ENCODE results near the gene NHSL2. TPM values are rescaled to one million over a fixed set of nuclear protein-coding genes. Genes with fewer than 3 reads are reported as not detected.

NHSL2 gene
- total RNA-seq, 4 donors from 2014 or later = 10.4 to 35.8 (median 13.9) TPM

GRCh38 chrX:72021975-72022374, 111.3 kb downstream of the NHSL2 start:
- H3K27me3 ChIP-seq = no peaks in the 10 kb centered on the region
- peak overlapping the region in 2 of 4 donors; percentile 25 to 74 for H3K27ac ChIP-seq
- H3K4me1 ChIP-seq = peaks cover 0 to 35% (median 8%) of the 10 kb centered on the region in 3 donors
- WGBS, 2 donors (ENCODE audit: low coverage in 1 of 2) = 83% methylated on average over 1 of the region's 2 CpGs; no CpG with 5 or more reads in 1 of the 2 donors
- H3K36me3 ChIP-seq = no peaks in the 10 kb centered on the region
- no peak overlapping the region for H3K4me3 ChIP-seq
- no peaks in the 10 kb centered on the region for H3K9me3 ChIP-seq
- TF ChIP-seq CTCF (IDR thresholded peaks at IDR 0.05) (peak in 1 of 4 experiments; percentile 31), POLR2A (IDR thresholded peaks at IDR 0.05) (no peak)
- no peak for ATAC-seq

DNA sequence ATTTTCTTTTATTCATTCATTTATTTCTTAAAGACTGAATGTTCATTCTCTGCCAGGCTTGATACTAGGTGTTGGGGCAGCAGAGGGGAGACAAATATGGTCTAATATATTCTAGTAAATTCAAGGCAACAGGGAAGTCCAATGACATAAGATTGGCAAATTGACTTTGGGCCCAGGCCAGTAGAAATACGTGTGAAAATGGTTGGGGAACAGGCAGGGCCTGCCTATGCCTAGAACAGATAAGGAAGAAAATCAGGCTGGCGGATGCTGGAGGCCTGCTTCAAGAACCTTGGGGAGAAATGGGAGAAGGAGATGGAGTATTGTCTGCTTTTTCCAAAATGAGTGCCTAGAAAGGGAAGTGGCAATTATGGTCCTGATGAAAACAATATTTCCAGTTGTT, 112.4 kb downstream of the NHSL2 start:
- Histone ChIP-seq H3K36me3 (no peaks in the 10 kb centered on the region), H3K27me3 (no peaks in the 10 kb centered on the region), H3K27ac (no peak overlapping the region), H3K4me1 (peaks cover 0 to 35% (median 8%) of the 10 kb centered on the region in 3 donors), H3K9me3 (no peaks in the 10 kb centered on the region), H3K4me3 (no peak overlapping the region)
- TF ChIP-seq EP300 (IDR thresholded peaks at IDR 0.05) (no peak), CTCF (IDR thresholded peaks at IDR 0.05) (no peak), POLR2AphosphoS5 (IDR thresholded peaks at IDR 0.05) (no peak), POLR2A (IDR thresholded peaks at IDR 0.05) (no peak)
- WGBS, 2 donors (ENCODE audit: low coverage in 1 of 2) = 40 to 69% methylated on average over 1 to 2 of the region's 2 CpGs
- ATAC-seq = no peak

GRCh38 chrX:72025236-72025770, 114.7 kb downstream of the NHSL2 start:
- Histone ChIP-seq H3K27me3 (no peaks in the 10 kb centered on the region), H3K36me3 (no peaks in the 10 kb centered on the region), H3K27ac (no peak overlapping the region), H3K4me1 (peaks cover 0 to 38% (median 5%) of the 10 kb centered on the region in 3 donors), H3K4me3 (no peak overlapping the region), H3K9me3 (no peaks in the 10 kb centered on the region)
- no CpG with 5 or more reads among the region's 6 CpGs for WGBS, 2 donors (ENCODE audit: low coverage in 1 of 2)
- no peak for ATAC-seq
- TF ChIP-seq EP300 (IDR thresholded peaks at IDR 0.05) = no peak
- TF ChIP-seq POLR2AphosphoS5 (IDR thresholded peaks at IDR 0.05) = no peak
- TF ChIP-seq CTCF (IDR thresholded peaks at IDR 0.05) = no peak
- TF ChIP-seq POLR2A (IDR thresholded peaks at IDR 0.05) = no peak

DNA sequence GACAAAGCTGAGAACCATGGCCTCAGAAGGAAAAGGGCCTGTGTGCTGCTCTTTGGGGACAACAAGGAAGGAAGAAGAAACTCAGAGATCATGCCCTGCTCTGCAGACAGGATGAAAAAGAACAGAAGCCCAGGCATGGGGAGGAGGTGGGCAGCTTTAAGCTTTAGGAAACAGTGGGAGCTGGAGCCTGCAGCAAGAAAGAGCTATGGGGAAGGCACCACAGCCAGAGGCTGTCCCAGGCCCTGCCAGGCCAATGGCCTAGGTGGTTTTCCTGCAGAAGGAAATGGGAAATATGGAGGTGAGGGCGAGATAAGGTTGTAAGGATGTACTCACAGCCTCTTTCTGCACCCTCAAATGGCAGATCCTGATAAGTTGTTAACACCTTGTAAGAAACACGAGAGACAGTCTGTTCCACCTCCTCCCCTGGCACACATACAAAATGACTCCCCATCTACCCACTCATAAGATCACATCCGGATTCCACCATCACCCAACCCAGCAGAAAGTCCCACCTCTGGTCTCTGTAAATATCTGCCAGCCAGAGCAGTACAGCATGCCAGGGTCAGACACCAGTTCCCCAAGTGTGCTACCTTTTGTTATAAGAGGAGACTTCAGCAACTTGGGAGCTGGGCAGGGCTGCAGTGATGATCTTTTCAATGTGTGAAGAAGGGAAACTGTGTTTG, 115.8 kb downstream of the NHSL2 start:
- no peaks in the 10 kb centered on the region for H3K36me3 ChIP-seq
- H3K4me1 ChIP-seq = peaks cover 0 to 34% (median 3%) of the 10 kb centered on the region in 3 donors
- TF ChIP-seq POLR2AphosphoS5 (IDR thresholded peaks at IDR 0.05) (no peak), EP300 (IDR thresholded peaks at IDR 0.05) (no peak), POLR2A (IDR thresholded peaks at IDR 0.05) (no peak), CTCF (IDR thresholded peaks at IDR 0.05) (no peak)
- no peak overlapping the region for H3K4me3 ChIP-seq
- no peak for ATAC-seq
- 21% methylated on average over 3 of the region's 3 CpGs; no CpG with 5 or more reads in 1 of the 2 donors for WGBS, 2 donors (ENCODE audit: low coverage in 1 of 2)
- H3K27me3 ChIP-seq = no peaks in the 10 kb centered on the region
- H3K9me3 ChIP-seq = no peaks in the 10 kb centered on the region
- H3K27ac ChIP-seq = peak overlapping the region in 3 of 4 donors; percentile 73 to 79 (median 75)

Measured in gastroesophageal sphincter (tissue), 4 donors.